Body of pancreas (tissue), 4 donors: ENCODE results near the gene VPS35L. TPM values are rescaled to one million over a fixed set of nuclear protein-coding genes. Genes with fewer than 3 reads are reported as not detected.

Experiments
- ATAC-seq: fragments of 150-250 bp; one replicate; pipeline ENCODE4 v1.9.1; 2016
- DNase-seq, 4 donors: peaks; one replicate each; pipeline ENCODE4 v3.0.0-alpha.2; 2019
- H3K27ac ChIP-seq, 4 donors: fragments of 200-600 bp; sonication (generic); 1 replicate in 3 of 4; 2 replicates in 1 of 4; pipeline versions ENCODE4 v1.5.1 to v1.6.1; 2016 to 2019; ENCODE audit warnings: mild to moderate bottlenecking in 1 of 4, mixed read lengths in 1 of 4, moderate library complexity in 1 of 4
- H3K27me3 ChIP-seq, 2 donors: fragments of 200-600 bp; sonication (generic); one replicate each; pipeline ENCODE4 v1.6.0; 2016; ENCODE audit warnings: mild to moderate bottlenecking in 1 of 2
- H3K36me3 ChIP-seq, 2 donors: fragments of 200-600 bp; sonication (generic); replicated peaks in 1 of 2; 2 replicates each; pipeline ENCODE4 v1.5.1; 2016; ENCODE audit warnings: low read depth in 2 of 2; ENCODE audit not compliant: insufficient read depth in 1 of 2
- H3K4me1 ChIP-seq: fragments of 200-600 bp; sonication (generic); one replicate; pipeline ENCODE4 v1.6.0; 2016
- H3K4me3 ChIP-seq, 2 donors: fragments of 200-600 bp; sonication (generic); 1 replicate in 1 of 2; 2 replicates in 1 of 2; pipeline ENCODE4 v1.5.1; 2016 to 2019
- H3K9me3 ChIP-seq, 3 donors: fragments of 200-600 bp; sonication (generic); 1 replicate in 2 of 3; 2 replicates in 1 of 3; pipeline ENCODE4 v1.5.1; 2016
- POLR2A ChIP-seq, 3 donors: fragments of 450-650 bp; IDR thresholded peaks; one replicate each; pipeline ENCODE4 v1.6.1; 2016; ENCODE audit warnings: antibody characterized with exemption in 3 of 3, mild to moderate bottlenecking in 2 of 3
- WGBS, 2 donors: methylation state at CpG; one replicate each; pipeline ENCODE4 v1.1.5; 2017; 5-methylcytosine and 5-hydroxymethylcytosine counted together
- intact Hi-C: fragments of 100-400 bp; cut with DNase I; formaldehyde crosslinking; loops from one replicate; pipeline ENCODE4 v1.15.1; 2023
- total RNA-seq, 2 donors: library from RNA; depleted of rRNA; stranded (reverse); fragments of >200 nt; gene quantifications; one replicate each; pipeline ENCODE4 v1.1.0, GENCODE V29; 2016
- TF ChIP-seq, protein P1 (sequence below), 7 experiments: fragments of 450-650 bp in 4 of 7; fragments of 200-600 bp in 3 of 7; sonication (generic) in 3 of 7; IDR thresholded peaks; one replicate each; pipeline ENCODE4 v1.5.1; 2016 to 2019; ENCODE audit warnings: antibody characterized with exemption in 7 of 7

Gene VPS35L
- total RNA-seq, 2 donors from 2014 or later = 25.4 to 31.6 TPM

DNA sequence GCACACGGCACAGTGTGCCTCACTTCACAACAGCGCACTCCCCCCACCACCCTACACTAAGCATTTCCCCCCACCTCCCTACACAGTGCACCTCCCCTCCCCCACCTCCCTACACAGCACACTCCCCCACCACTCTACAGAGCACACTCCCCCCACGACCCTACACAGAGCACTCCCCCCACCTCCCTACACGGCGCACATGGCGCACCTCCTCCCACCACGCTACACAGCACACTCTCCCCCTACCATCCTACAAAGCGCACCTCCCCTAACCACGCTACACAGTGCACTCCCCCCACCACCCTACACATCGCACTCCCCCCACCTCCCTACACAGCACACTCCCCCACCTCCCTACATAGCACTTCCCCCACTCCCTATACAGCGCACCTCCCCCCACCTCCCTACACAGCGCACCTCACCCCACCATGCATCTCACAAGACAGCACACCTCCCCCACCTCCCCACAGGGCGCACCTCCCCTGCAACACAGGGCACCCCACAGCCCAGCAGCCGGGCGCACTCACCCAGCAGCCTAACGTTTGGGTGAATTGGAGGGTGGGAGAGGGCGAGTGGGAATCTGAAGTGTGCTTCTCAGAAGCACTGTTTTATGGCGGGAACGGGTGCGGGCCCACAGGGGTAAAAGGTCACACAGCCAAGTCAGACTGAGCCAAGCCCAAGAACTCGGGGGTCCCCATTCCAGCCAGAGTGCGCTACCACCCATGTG is 152.2 kb downstream of the VPS35L start:
- 88 to 90% methylated on average over 18 to 19 of the region's 22 CpGs for WGBS, 2 donors
- Histone ChIP-seq H3K4me1 (peaks cover 15% of the 10 kb centered on the region), H3K36me3 (peaks cover 0 to 3% of the 10 kb centered on the region in 2 donors), H3K27me3 (no peaks in the 10 kb centered on the region), H3K4me3 (no peak overlapping the region), H3K27ac (no peak overlapping the region), H3K9me3 (no peaks in the 10 kb centered on the region)
- intact Hi-C loops = no loop called here
- no peak for ATAC-seq
- no peak for DNase-seq
- TF ChIP-seq, protein P1, sequence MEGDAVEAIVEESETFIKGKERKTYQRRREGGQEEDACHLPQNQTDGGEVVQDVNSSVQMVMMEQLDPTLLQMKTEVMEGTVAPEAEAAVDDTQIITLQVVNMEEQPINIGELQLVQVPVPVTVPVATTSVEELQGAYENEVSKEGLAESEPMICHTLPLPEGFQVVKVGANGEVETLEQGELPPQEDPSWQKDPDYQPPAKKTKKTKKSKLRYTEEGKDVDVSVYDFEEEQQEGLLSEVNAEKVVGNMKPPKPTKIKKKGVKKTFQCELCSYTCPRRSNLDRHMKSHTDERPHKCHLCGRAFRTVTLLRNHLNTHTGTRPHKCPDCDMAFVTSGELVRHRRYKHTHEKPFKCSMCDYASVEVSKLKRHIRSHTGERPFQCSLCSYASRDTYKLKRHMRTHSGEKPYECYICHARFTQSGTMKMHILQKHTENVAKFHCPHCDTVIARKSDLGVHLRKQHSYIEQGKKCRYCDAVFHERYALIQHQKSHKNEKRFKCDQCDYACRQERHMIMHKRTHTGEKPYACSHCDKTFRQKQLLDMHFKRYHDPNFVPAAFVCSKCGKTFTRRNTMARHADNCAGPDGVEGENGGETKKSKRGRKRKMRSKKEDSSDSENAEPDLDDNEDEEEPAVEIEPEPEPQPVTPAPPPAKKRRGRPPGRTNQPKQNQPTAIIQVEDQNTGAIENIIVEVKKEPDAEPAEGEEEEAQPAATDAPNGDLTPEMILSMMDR (IDR thresholded peaks at IDR 0.05) = no peak
- TF ChIP-seq POLR2A (IDR thresholded peaks at IDR 0.05) = no peak

DNA sequence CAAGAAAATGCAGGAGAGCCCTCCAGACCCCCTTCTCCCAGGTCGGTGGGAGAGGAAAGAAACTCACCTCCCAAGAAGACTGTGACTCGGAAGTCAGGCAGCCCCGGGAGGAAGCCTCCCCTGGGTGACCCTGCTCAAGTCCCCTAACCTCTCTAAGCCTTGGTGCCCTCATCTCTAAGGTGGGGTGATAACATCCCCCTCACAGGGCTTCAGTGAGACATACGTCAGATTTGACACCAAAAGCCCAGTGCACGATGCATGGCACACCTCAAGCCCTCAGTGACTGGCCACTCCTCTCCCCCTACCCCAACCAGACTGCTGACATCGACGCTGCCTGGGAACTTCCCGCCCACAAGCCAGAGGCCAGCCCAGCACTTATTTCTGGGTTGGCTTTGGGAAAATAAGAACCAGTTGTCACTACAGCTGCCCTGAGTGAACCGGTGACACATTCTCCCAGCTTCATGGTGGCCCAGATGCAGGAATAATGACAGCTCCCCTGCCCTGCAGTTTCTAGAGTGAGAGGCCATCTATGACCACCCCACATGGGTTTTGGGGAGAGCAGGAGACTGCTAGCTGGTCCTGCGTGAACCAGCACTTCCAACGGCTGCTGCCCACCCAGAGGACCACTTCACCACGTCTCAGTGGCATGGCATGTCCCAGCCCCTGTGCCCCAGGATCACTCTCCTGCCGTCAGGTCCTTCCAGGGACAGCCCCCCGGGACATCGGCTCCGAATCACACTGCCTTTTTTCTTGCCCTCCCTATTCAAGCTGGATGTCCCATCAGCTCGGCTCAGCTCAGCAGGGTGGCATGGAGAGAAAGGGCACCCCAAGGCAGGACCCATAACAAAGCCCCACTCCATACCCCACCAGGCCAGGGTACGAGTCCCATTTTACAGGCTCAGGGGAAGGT is 153.0 kb downstream of the VPS35L start:
- no peaks in the 10 kb centered on the region for H3K9me3 ChIP-seq
- TF ChIP-seq, protein P1 (IDR thresholded peaks at IDR 0.05) = no peak
- no peak for TF ChIP-seq POLR2A (IDR thresholded peaks at IDR 0.05)
- no peak overlapping the region for H3K27ac ChIP-seq
- WGBS, 2 donors = 83 to 96% methylated on average over 12 to 18 of the region's 18 CpGs
- H3K27me3 ChIP-seq = no peaks in the 10 kb centered on the region
- DNase-seq = no peak
- intact Hi-C loops = no loop called here
- peaks cover 0 to 3% of the 10 kb centered on the region in 2 donors for H3K36me3 ChIP-seq
- H3K4me1 ChIP-seq = peaks cover 15% of the 10 kb centered on the region
- H3K4me3 ChIP-seq = no peak overlapping the region
- no peak for ATAC-seq

DNA sequence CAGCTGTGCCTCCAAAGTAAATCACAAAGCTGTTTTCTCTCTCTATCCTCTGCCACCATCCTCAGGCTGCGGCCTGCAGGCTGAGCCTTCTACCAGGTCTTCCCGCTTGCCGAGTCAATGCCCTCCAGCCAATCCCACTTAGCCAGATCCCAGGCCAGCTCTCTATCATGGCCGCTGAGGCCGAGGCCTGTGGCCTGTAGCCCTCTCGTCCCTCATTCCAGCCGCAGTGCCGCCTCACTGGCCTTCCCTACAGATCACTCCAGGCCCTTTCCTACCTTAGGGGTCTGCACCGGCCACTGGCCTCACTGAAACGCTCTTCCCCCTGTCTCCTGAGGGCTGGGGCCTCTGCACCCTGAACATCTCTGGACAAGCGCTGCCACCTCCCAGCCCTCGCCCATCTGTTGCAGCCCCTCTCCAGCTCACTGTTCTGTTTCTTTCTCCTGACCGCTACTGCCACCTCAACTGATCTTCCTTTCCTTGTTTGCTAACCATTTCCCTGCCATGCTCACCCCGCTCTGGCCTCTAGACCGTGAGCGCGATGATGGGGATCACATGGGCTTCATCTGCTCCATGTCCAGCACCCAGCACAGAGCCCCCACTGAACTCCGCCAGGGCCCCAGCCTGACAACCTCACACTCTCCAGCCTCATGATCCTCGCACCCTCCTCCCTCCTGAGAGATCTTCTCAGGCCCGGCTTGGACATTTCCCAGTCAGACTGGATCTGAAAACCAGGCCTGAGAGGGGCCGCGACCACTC is 154.1 kb downstream of the VPS35L start:
- Histone ChIP-seq H3K27me3 (no peaks in the 10 kb centered on the region), H3K27ac (no peak overlapping the region), H3K4me3 (no peak overlapping the region), H3K4me1 (peaks cover 10% of the 10 kb centered on the region), H3K36me3 (peaks cover 0 to 2% of the 10 kb centered on the region in 2 donors), H3K9me3 (no peaks in the 10 kb centered on the region)
- no peak for TF ChIP-seq POLR2A (IDR thresholded peaks at IDR 0.05)
- TF ChIP-seq, protein P1 (IDR thresholded peaks at IDR 0.05) = no peak
- ATAC-seq (no peak), DNase-seq (no peak)
- 90 to 95% methylated on average over 17 to 22 of the region's 22 CpGs for WGBS, 2 donors
- intact Hi-C loops = loop anchor here (5.0 kb wide), 1 partner anchor 173 kb away; the partner anchor contains the start of gene GPRC5B

DNA sequence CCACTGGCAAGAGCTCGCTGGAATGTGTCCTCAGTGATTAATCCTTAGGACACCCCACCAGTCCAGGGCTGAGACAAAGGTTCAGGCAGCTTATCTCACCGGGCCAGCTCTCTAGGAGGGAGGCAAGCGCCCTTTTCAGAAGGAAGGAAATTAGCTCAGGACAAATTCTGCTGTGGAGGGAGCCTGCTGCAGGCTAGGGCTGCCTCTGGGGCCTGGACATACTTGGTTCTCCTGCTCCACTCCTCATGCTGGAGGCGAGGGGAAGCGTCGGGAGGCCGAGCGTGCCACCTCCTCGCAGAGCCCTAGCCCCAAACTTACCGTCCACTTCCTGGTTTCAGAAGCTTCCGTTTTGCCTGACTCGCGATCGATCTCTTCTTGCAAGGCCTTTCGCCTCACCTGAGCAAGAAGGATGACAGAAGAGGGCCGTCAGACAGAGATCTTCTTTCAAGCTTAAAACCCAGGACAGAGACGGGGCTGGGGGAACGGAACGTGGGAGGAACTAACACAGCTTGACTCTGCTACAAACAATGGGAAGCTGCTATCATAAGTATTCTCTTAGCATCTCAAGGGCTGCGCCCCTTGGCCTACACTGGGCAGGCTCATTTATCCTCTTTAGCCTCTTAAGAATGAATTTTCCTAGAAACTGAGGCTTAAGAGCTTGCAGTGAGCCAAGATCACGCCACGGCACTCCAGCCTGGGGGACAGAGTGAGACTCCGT is 154.8 kb downstream of the VPS35L start:
- H3K4me3 ChIP-seq = no peak overlapping the region
- H3K27me3 ChIP-seq = no peaks in the 10 kb centered on the region
- peaks cover 9% of the 10 kb centered on the region for H3K4me1 ChIP-seq
- TF ChIP-seq, protein P1 (IDR thresholded peaks at IDR 0.05) = no peak
- no peak for TF ChIP-seq POLR2A (IDR thresholded peaks at IDR 0.05)
- intact Hi-C loops = loop anchor here (5.0 kb wide), 1 partner anchor 172 kb away; the partner anchor contains the start of gene GPRC5B
- DNase-seq (no peak), ATAC-seq (no peak)
- H3K36me3 ChIP-seq = peaks cover 0 to 2% of the 10 kb centered on the region in 2 donors
- H3K27ac ChIP-seq = peak overlapping the region in 1 of 4 donors; percentile 64
- 77 to 81% methylated on average over 22 to 23 of the region's 23 CpGs for WGBS, 2 donors
- H3K9me3 ChIP-seq = no peaks in the 10 kb centered on the region
